Pulmonary artery endothelial cell (primary cell): ENCODE results near the gene ADGRB3. TPM values are rescaled to one million over a fixed set of nuclear protein-coding genes. Genes with fewer than 3 reads are reported as not detected.

Experiments
- DNase-seq: peaks from one replicate; pipeline ENCODE4 v3.0.0-alpha.2; 2011; ENCODE audit warnings: low read depth, low spot score
- total RNA-seq: library from RNA; depleted of rRNA; stranded (reverse); fragments of >200 nt; gene quantifications from 2 replicates; pipeline ENCODE4 v1.2.3, GENCODE V29; 2014

ADGRB3 gene
- total RNA-seq, 1 donor from 2014 or later, result not detected

GRCh38 chr6:69026243-69026642 lies 391.2 kb downstream of the ADGRB3 start:
- DNase-seq, result no peak

GRCh38 chr6:69026715-69027114 lies 391.6 kb downstream of the ADGRB3 start:
- no peak for DNase-seq

- DNase-seq, result no peak
Measured at GRCh38 chr6:69027861-69028260, 392.8 kb downstream of the ADGRB3 start.

GRCh38 chr6:69038841-69039240 lies 403.8 kb downstream of the ADGRB3 start:
- no peak for DNase-seq

- DNase-seq, result no peak
Measured at GRCh38 chr6:69042297-69042696, 407.2 kb downstream of the ADGRB3 start.

- DNase-seq, result no peak
Measured at GRCh38 chr6:69044534-69044933, 409.5 kb downstream of the ADGRB3 start.

- no peak for DNase-seq
Measured at GRCh38 chr6:69059413-69059812, 424.3 kb downstream of the ADGRB3 start.

- DNase-seq, result no peak
Measured at GRCh38 chr6:69061066-69061465, 426.0 kb downstream of the ADGRB3 start.

- DNase-seq, result no peak
Measured at GRCh38 chr6:69063401-69063800, 428.3 kb downstream of the ADGRB3 start.

- no peak for DNase-seq
Measured at GRCh38 chr6:69064226-69064625, 429.1 kb downstream of the ADGRB3 start.

GRCh38 chr6:69069881-69070280 lies 434.8 kb downstream of the ADGRB3 start:
- DNase-seq, result no peak

GRCh38 chr6:69072796-69073195 lies 437.7 kb downstream of the ADGRB3 start:
- DNase-seq, result no peak

- no peak for DNase-seq
Measured at GRCh38 chr6:69084746-69085335, 449.8 kb downstream of the ADGRB3 start.

- DNase-seq, result no peak
Measured at GRCh38 chr6:69086689-69087088, 451.6 kb downstream of the ADGRB3 start.

GRCh38 chr6:69089539-69089938 lies 454.5 kb downstream of the ADGRB3 start:
- DNase-seq, result no peak

- DNase-seq, result no peak
Measured at GRCh38 chr6:69090132-69090531, 455.1 kb downstream of the ADGRB3 start.

GRCh38 chr6:69096681-69097080 lies 461.6 kb downstream of the ADGRB3 start:
- DNase-seq, result no peak

GRCh38 chr6:69097948-69098347 lies 462.9 kb downstream of the ADGRB3 start:
- no peak for DNase-seq

- no peak for DNase-seq
Measured at GRCh38 chr6:69098910-69099309, 463.8 kb downstream of the ADGRB3 start.

- no peak for DNase-seq
Measured at GRCh38 chr6:69100772-69101171, 465.7 kb downstream of the ADGRB3 start.

- no peak for DNase-seq
Measured at GRCh38 chr6:69102416-69102815, 467.3 kb downstream of the ADGRB3 start.

GRCh38 chr6:69105288-69105687 lies 470.2 kb downstream of the ADGRB3 start:
- DNase-seq, result no peak

- DNase-seq, result no peak
Measured at GRCh38 chr6:69106511-69106910, 471.4 kb downstream of the ADGRB3 start.

- DNase-seq, result no peak
Measured at GRCh38 chr6:69111301-69111700, 476.2 kb downstream of the ADGRB3 start.
